ENCODE data around the gene DDX23. TPM values are rescaled to one million over a fixed set of nuclear protein-coding genes. Genes with fewer than 3 reads are reported as not detected.
"Not testable (repeated sequence)": the region's sequence is repeated elsewhere in the genome, so short reads cannot be mapped to it uniquely, and the experiment has no call there.

The DDX23 gene
- total RNA-seq = 100 to 1,000 TPM in 1 of 2 donors, 10 to 100 TPM in 1; 81.4 to 122 TPM

GRCh38 chr12:48851883-48852733, at the start of gene DDX23:
TSS of gene DDX23 (minus strand) at chr12:48852163. CDS start at chr12:48845782, 6,381 bp downstream.
- peaks cover 45% of the 10 kb centered on the region for H3K36me3 Mint-ChIP-seq (ENCODE audit: low read depth)
- peak within 1 kb of the TSS; percentile 96 for H3K27ac Mint-ChIP-seq
- H3K9me3 Mint-ChIP-seq = no peaks in the 10 kb centered on the region
- peaks cover 25% of the 10 kb centered on the region for H3K4me1 Mint-ChIP-seq
- H3K27me3 Mint-ChIP-seq = no peaks in the 10 kb centered on the region
- peak within 1 kb of the TSS; percentile 99 for H3K4me3 Mint-ChIP-seq
- ATAC-seq (replicated peaks) = peak; percentile 97

DNA sequence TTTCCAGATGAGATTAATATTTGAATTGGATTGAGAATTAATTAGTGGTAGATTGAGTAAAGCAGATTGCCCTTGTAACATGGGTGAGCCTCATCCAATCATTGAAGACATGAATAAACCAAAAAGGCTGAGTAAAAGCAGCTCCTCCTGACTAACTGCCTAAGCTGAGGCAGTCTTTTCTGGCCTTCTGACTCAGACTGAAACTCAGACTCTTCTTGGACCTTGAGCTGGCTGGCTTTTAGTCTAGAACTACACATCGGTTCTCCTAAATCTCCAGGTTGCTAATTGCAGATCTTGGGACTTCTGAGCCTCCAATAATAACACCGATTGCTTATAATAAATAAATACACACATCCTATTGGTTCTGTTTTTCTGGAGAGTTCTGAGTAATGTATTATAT, 49.3 kb upstream of the DDX23 start:
- Mint-ChIP-seq H3K4me1 (no peaks in the 10 kb centered on the region), H3K4me3 (no peak overlapping the region), H3K36me3 (ENCODE audit: low read depth) (no peaks in the 10 kb centered on the region), H3K27ac (no peak overlapping the region), H3K9me3 (no peaks in the 10 kb centered on the region), H3K27me3 (no peaks in the 10 kb centered on the region)
- ATAC-seq (replicated peaks) = peak; percentile 93

GRCh38 chr12:48899651-48900050, 47.7 kb upstream of the DDX23 start:
- H3K4me1 Mint-ChIP-seq = no peaks in the 10 kb centered on the region
- H3K27me3 Mint-ChIP-seq = no peaks in the 10 kb centered on the region

DNA sequence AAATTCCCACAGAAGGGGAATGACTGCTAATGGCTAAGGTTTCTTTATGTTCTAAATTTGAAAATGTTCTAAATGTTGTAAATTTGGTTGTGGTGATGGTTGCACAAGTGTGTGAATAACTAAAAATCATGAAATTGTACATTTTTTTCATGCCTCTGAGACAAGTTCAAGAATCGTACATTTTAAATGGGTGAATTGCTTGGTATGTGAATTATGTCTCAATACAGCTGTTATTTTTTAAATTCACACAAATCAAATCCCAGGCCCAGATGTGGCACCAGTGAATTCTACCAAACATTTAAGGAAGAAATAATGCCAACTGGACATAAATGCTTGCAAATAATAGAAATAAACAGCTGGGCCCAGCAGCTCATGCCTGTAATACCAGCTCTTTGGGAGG, 42.3 kb upstream of the DDX23 start:
- no peak for ATAC-seq (replicated peaks)
- H3K27me3 Mint-ChIP-seq = peaks cover 12% of the 10 kb centered on the region
- H3K4me1 Mint-ChIP-seq = no peaks in the 10 kb centered on the region
- no peaks in the 10 kb centered on the region for H3K9me3 Mint-ChIP-seq
- no peak overlapping the region for H3K27ac Mint-ChIP-seq
- no peaks in the 10 kb centered on the region for H3K36me3 Mint-ChIP-seq (ENCODE audit: low read depth)
- H3K4me3 Mint-ChIP-seq = no peak overlapping the region

More at GRCh38 chr12:48899651-48900050, 47.7 kb upstream of the DDX23 start:
- Mint-ChIP-seq H3K36me3 (ENCODE audit: low read depth) (no peaks in the 10 kb centered on the region), H3K4me3 (no peak overlapping the region), H3K9me3 (no peaks in the 10 kb centered on the region), H3K27ac (no peak overlapping the region)
- ATAC-seq (replicated peaks) = no peak

DNA sequence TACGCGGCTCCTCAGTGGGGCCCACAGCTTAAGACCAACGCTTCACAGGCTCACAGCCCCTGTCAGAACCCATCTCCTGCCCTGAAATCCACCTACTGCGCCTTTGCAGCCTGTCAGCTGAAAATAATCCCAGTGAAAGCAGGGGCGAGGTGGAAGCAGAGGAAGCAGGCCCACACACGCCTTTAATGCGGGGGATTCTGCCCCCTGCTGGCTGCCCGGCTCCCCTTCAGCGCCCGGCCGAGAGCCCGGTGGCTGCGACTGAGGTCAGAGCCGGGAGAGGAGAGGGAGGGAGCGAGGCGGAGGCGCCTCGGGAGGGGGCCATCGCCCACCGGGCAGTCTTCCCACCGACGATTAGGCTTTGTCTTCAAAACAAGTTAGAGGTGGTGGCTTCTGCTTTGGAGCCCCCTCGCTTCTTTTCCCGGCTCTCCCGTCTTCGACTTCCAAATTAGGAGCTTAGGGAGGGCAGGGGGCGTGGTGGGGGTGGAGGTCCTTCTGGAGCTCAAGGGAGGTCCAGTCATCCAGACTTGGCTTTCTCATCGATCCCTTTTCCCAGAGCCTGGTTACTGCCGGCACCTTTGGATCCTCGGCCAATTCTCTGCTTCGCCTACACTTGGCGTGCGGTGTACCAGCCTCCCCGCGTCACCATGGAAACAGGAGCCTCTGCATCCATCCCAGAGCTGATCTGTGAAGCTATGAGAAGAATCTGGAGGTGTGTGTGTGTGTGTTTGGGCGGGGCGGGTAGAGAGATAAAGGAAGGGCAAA, 38.9 kb upstream of the DDX23 start:
- H3K27me3 Mint-ChIP-seq = peaks cover 12% of the 10 kb centered on the region
- H3K36me3 Mint-ChIP-seq (ENCODE audit: low read depth) = no peaks in the 10 kb centered on the region
- peak overlapping the region; percentile 28 for H3K4me3 Mint-ChIP-seq
- no peaks in the 10 kb centered on the region for H3K4me1 Mint-ChIP-seq
- ATAC-seq (replicated peaks) = peak; percentile 99
- H3K27ac Mint-ChIP-seq = no peak overlapping the region
- no peaks in the 10 kb centered on the region for H3K9me3 Mint-ChIP-seq

DNA sequence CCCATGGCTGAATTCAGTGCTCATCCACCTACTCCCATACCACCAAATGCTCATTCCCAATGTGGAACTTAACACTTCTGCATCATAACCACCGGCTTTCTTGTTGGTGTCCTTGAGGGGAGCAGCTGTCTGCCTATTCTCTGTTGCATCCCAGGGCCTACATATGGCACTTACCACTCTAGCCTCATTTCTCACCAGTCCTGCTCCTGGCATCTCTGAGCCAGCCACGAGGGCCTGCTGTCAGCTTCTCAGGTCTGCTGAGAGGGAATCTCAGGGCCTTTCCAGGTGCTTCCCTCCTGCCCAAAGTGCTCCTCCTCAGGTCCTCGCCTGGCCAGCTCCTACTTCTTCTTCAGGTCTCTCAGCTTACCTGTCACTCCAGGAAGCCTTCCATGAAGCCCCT, 37.7 kb upstream of the DDX23 start:
- ATAC-seq (replicated peaks) = no peak
- peaks cover 12% of the 10 kb centered on the region for H3K27me3 Mint-ChIP-seq

DNA sequence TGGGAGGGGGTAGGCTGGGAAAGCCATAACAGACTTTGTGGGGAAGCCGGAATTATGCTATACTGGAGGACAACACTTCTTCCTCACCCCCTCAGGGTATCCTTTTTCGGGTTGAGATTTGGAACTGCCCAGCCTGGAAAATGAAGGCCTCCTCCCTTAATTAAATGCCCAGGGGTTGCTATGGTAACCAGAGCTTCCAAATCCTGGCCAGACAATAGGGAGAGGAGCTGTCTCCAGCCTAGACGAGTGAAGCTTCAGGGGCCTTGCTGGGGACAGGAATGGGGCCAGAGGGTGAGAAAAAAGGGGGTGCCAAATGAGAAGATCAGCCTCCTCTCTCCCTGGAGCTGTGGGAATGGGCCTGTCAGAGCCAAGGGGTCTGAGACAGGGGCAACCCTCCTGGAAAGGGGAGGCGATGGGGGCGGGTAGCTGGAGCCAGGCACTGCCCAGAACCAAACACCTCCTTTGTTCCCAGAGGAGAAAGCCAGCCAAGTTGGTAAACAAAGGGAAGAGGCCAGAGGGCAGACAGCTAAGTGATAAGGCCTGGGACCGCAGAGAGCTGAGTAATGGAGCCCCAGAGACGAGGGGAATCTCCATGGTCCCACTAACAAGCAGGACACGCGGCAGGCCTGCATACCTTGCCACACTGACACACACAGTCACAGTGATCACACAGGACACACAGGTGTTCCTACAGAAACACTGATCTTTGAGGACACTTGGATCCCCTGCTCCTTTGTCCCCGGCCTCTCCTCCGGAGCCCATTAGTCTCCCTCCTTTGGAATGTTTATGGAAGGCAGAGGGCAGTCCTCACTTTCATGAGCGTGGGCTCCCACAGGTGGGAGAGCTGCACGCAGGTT, 31.6 kb upstream of the DDX23 start:
- no peak for ATAC-seq (replicated peaks)
- Mint-ChIP-seq H3K4me3 (no peak overlapping the region), H3K27ac (no peak overlapping the region)

More for the DNA sequence above, 37.7 kb upstream of the DDX23 start:
- Mint-ChIP-seq H3K27ac (no peak overlapping the region), H3K9me3 (no peaks in the 10 kb centered on the region), H3K4me1 (no peaks in the 10 kb centered on the region), H3K36me3 (ENCODE audit: low read depth) (no peaks in the 10 kb centered on the region), H3K4me3 (no peak overlapping the region)

GRCh38 chr12:48882972-48883304, 31.0 kb upstream of the DDX23 start:
- H3K4me3 Mint-ChIP-seq = no peak overlapping the region
- no peaks in the 10 kb centered on the region for H3K9me3 Mint-ChIP-seq
- H3K4me1 Mint-ChIP-seq = no peaks in the 10 kb centered on the region
- H3K36me3 Mint-ChIP-seq (ENCODE audit: low read depth) = no peaks in the 10 kb centered on the region
- no peak for ATAC-seq (replicated peaks)
- peaks cover 18% of the 10 kb centered on the region for H3K27me3 Mint-ChIP-seq
- no peak overlapping the region for H3K27ac Mint-ChIP-seq

More for the DNA sequence above, 31.6 kb upstream of the DDX23 start:
- Mint-ChIP-seq H3K36me3 (ENCODE audit: low read depth) (no peaks in the 10 kb centered on the region), H3K27me3 (peaks cover 18% of the 10 kb centered on the region), H3K9me3 (no peaks in the 10 kb centered on the region), H3K4me1 (no peaks in the 10 kb centered on the region)

DNA sequence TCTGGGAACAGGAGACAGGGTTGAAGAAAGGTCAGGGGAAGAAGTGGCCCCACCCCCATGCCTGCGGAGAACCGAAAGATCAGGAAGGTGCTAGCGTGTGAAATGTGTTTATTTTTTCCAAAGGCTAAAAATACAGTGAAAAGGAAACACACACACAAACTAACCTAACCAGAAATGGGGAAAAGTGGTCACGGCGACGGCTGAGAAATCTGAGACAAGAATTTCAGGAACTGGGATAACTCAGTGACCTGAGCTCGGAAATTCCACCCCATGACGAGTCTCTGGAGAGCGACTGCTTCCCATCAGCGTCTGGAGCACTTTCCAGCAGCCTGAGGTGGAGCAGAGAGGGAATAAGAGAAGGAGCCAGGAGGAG, 30.3 kb upstream of the DDX23 start:
- Mint-ChIP-seq H3K4me1 (no peaks in the 10 kb centered on the region), H3K27ac (no peak overlapping the region), H3K4me3 (no peak overlapping the region), H3K36me3 (ENCODE audit: low read depth) (no peaks in the 10 kb centered on the region), H3K27me3 (peaks cover 18% of the 10 kb centered on the region), H3K9me3 (no peaks in the 10 kb centered on the region)
- no peak for ATAC-seq (replicated peaks)

DNA sequence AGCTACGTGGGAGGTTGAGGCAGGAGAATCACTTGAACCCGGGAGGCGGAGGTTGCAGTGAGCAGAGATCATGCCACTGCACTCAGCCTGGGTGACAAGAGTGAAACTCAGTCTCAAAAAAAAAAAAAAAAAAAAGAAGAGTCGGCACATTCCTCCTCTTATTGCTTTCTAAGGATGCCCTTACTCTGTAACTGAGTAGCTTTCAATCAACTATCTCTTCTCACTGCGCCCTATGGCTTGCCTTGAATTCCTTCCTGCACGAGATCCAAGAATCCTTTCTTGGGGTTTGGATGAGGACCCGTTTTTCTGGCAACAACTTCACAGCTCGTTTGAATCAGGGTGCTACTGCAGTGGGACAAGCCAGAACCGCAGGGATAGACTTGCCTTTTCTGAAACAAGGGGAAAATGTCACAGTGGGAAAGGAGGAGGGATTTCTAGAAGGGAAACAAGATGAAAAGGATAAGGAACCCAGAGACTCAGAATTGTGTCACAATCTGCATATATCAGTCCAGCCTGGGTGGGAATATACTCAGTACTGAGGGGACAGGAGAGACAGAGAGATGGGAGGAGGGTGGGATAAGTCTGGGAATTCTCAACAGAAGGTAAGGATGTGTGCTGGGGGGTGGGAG, 29.8 kb upstream of the DDX23 start:
- Mint-ChIP-seq H3K36me3 (ENCODE audit: low read depth) (no peaks in the 10 kb centered on the region), H3K27me3 (peaks cover 21% of the 10 kb centered on the region), H3K27ac (no peak overlapping the region), H3K4me3 (no peak overlapping the region), H3K4me1 (no peaks in the 10 kb centered on the region), H3K9me3 (no peaks in the 10 kb centered on the region)
- ATAC-seq (replicated peaks) = no peak

DNA sequence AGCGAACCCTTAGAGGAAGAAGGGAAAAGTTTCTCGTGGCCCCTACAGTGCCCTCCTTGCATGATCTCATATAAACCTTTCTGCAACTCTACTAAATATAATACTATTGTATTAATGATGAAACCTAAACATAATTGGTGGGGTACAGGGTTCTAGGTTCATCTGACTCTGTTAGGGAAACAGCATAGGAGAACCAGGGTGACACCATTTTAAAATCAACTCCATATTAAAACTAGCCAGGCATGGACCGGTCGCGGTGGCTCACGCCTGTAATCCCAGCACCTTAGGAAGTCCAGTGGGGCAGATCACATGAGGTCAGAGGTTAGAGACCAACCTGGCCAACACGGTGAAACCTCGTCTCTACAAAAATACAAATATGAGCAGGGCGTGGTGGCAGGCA, 28.7 kb upstream of the DDX23 start:
- H3K27me3 Mint-ChIP-seq = peaks cover 21% of the 10 kb centered on the region
- no peaks in the 10 kb centered on the region for H3K4me1 Mint-ChIP-seq
- no peak for ATAC-seq (replicated peaks)
- H3K4me3 Mint-ChIP-seq = no peak overlapping the region
- H3K27ac Mint-ChIP-seq = no peak overlapping the region
- no peaks in the 10 kb centered on the region for H3K36me3 Mint-ChIP-seq (ENCODE audit: low read depth)
- H3K9me3 Mint-ChIP-seq = no peaks in the 10 kb centered on the region

- H3K9me3 Mint-ChIP-seq = no peaks in the 10 kb centered on the region
- H3K4me3 Mint-ChIP-seq = no peak overlapping the region
- H3K4me1 Mint-ChIP-seq = no peaks in the 10 kb centered on the region
- H3K27me3 Mint-ChIP-seq = peaks cover 21% of the 10 kb centered on the region
- ATAC-seq (replicated peaks) = no peak
- no peak overlapping the region for H3K27ac Mint-ChIP-seq
- no peaks in the 10 kb centered on the region for H3K36me3 Mint-ChIP-seq (ENCODE audit: low read depth)
Observed at GRCh38 chr12:48878548-48878947, 26.6 kb upstream of the DDX23 start.

GRCh38 chr12:48875944-48876515, 24.1 kb upstream of the DDX23 start:
- no peaks in the 10 kb centered on the region for H3K4me1 Mint-ChIP-seq
- no peak for ATAC-seq (replicated peaks)
- no peaks in the 10 kb centered on the region for H3K9me3 Mint-ChIP-seq
- no peak overlapping the region for H3K4me3 Mint-ChIP-seq
- H3K27ac Mint-ChIP-seq = no peak overlapping the region
- no peaks in the 10 kb centered on the region for H3K36me3 Mint-ChIP-seq (ENCODE audit: low read depth)
- peaks cover 15% of the 10 kb centered on the region for H3K27me3 Mint-ChIP-seq

DNA sequence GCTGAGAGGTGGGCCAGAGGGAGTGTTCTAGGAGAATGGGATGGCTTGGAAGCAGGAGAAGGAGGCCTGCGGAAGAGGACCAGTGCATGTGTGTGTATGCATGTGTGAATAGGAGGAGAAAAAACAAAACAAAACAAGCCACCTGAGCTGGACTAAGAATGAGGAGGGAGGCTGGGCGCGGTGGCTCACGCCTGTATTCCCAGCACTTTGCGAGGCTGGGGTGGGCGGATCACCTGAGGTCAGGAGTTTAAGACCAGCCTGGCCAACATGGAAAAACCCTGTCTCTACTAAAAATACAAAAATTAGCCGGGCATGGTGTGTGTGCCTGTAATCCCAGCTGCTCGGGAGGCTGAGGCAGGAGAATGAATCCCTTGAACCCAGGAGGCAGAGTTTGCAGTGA, 21.6 kb upstream of the DDX23 start:
- not testable (repeated sequence) for H3K27ac Mint-ChIP-seq; ATAC-seq (replicated peaks); H3K36me3 Mint-ChIP-seq (ENCODE audit: low read depth); H3K9me3 Mint-ChIP-seq; H3K27me3 Mint-ChIP-seq; H3K4me3 Mint-ChIP-seq; H3K4me1 Mint-ChIP-seq
